Hepatocyte (in vitro differentiated cells): ENCODE measurements around the gene C2orf81. TPM values are rescaled to one million over a fixed set of nuclear protein-coding genes. Genes with fewer than 3 reads are reported as not detected.

Source experiments
- DNase-seq: peaks from one replicate; pipeline ENCODE4 v3.0.0-alpha.2; 2016; ENCODE audit warnings: low spot score
- H2AFZ ChIP-seq: fragments of 200-600 bp; sonication (generic); 2 replicates; pipeline ENCODE4 v1.6.0; 2016; ENCODE audit warnings: antibody characterized with exemption, mild to moderate bottlenecking
- H3K27ac ChIP-seq: fragments of 200-600 bp; sonication (generic); 2 replicates; pipeline ENCODE4 v1.5.1; 2016; ENCODE audit warnings: mild to moderate bottlenecking
- H3K27me3 ChIP-seq: fragments of 200-600 bp; sonication (generic); 2 replicates; pipeline ENCODE4 v1.6.1; 2016
- H3K36me3 ChIP-seq: fragments of 200-600 bp; sonication (generic); replicated peaks from 2 replicates; pipeline ENCODE4 v1.5.1; 2016; ENCODE audit warnings: low read depth; ENCODE audit not compliant: insufficient read depth
- H3K4me1 ChIP-seq: fragments of 200-600 bp; sonication (generic); 2 replicates; pipeline ENCODE4 v1.5.1; 2016; ENCODE audit warnings: mild to moderate bottlenecking, moderate library complexity; ENCODE audit not compliant: insufficient read depth
- H3K4me2 ChIP-seq: fragments of 200-600 bp; sonication (generic); 2 replicates; pipeline ENCODE4 v1.6.0; 2016
- H3K4me3 ChIP-seq: fragments of 200-600 bp; sonication (generic); 2 replicates; pipeline ENCODE4 v1.5.1; 2016; ENCODE audit warnings: mild to moderate bottlenecking
- H3K79me2 ChIP-seq: fragments of 200-600 bp; sonication (generic); 2 replicates; pipeline ENCODE4 v1.6.0; 2017; ENCODE audit warnings: mild to moderate bottlenecking
- H3K9me2 ChIP-seq: fragments of 200-600 bp; sonication (generic); replicated peaks from 2 replicates; pipeline ENCODE4 v1.6.0; 2017; ENCODE audit warnings: mild to moderate bottlenecking; ENCODE audit not compliant: insufficient read depth
- H3K9me3 ChIP-seq: fragments of 200-600 bp; sonication (generic); 2 replicates; pipeline ENCODE4 v1.5.1; 2016; ENCODE audit warnings: low read depth, mild to moderate bottlenecking
- H4K20me1 ChIP-seq: fragments of 200-600 bp; sonication (generic); 2 replicates; pipeline ENCODE4 v1.6.0; 2016; ENCODE audit warnings: mild to moderate bottlenecking; ENCODE audit not compliant: insufficient read depth, poor library complexity, severe bottlenecking
- CTCF ChIP-seq: fragments of 200-600 bp; sonication (generic); IDR thresholded peaks from 2 replicates; pipeline ENCODE4 v1.5.1; 2016; ENCODE audit warnings: antibody characterized with exemption, mild to moderate bottlenecking; ENCODE audit not compliant: poor library complexity
- EZH2 ChIP-seq: fragments of 200-600 bp; sonication (generic); IDR thresholded peaks from 2 replicates; pipeline ENCODE4 v1.6.1; 2016; ENCODE audit warnings: antibody characterized with exemption, mild to moderate bottlenecking, borderline replicate concordance
- EZH2phosphoT487 ChIP-seq: fragments of 200-600 bp; sonication (generic); IDR thresholded peaks from one replicate; pipeline ENCODE4 v1.6.1; 2018; ENCODE audit warnings: antibody characterized with exemption, mild to moderate bottlenecking, low read depth, moderate library complexity; ENCODE audit not compliant: unreplicated experiment, severe bottlenecking
- WGBS: methylation state at CpG from one replicate; pipeline ENCODE4 v1.1.6; 2016; ENCODE audit warnings: low lambda C conversion rate; ENCODE audit errors: missing lambda C conversion rate; 5-methylcytosine and 5-hydroxymethylcytosine counted together
- polyA plus RNA-seq: library from polyadenylated mRNA; unstranded; fragments of >200 nt; fragmentation: Nextera tagmentation; extraction: Ambion mirVana; gene quantifications from 2 replicates; pipeline ENCODE4 v1.2.1, GENCODE V29; 2016
- total RNA-seq: library from RNA; depleted of rRNA; stranded (reverse); fragments of >200 nt; gene quantifications from 2 replicates; pipeline ENCODE4 v1.2.3, GENCODE V29; 2014

The C2orf81 gene
- total and polyA plus RNA-seq, 2 experiments from 2014 or later = 0.37 to 0.76 TPM

GRCh38 chr2:74372674-74373073, 48.7 kb downstream of the C2orf81 start:
- Histone ChIP-seq H4K20me1 (peaks cover 3% of the 10 kb centered on the region), H3K4me3 (no peak overlapping the region), H3K27me3 (no peaks in the 10 kb centered on the region), H3K36me3 (no peaks in the 10 kb centered on the region), H3K9me3 (no peaks in the 10 kb centered on the region), H2AFZ (no peak overlapping the region), H3K79me2 (peaks cover 21% of the 10 kb centered on the region), H3K4me2 (no peak overlapping the region), H3K4me1 (no peaks in the 10 kb centered on the region), H3K9me2 (no peaks in the 10 kb centered on the region), H3K27ac (no peak overlapping the region)
- TF ChIP-seq EZH2phosphoT487 = no peak
- no peak for TF ChIP-seq EZH2
- no peak for TF ChIP-seq CTCF
- no peak for DNase-seq
- 95% methylated on average over 6 of the region's 6 CpGs for WGBS

- Histone ChIP-seq H2AFZ (no peak overlapping the region), H3K4me1 (no peaks in the 10 kb centered on the region), H4K20me1 (no peaks in the 10 kb centered on the region), H3K36me3 (no peaks in the 10 kb centered on the region), H3K9me2 (no peaks in the 10 kb centered on the region), H3K9me3 (no peaks in the 10 kb centered on the region), H3K27ac (no peak overlapping the region), H3K79me2 (peaks cover 21% of the 10 kb centered on the region), H3K4me2 (no peak overlapping the region), H3K27me3 (no peaks in the 10 kb centered on the region), H3K4me3 (no peak overlapping the region)
- TF ChIP-seq EZH2 (no peak), EZH2phosphoT487 (no peak), CTCF (no peak)
- 97% methylated on average over 9 of the region's 9 CpGs for WGBS
- DNase-seq = no peak
Measured at GRCh38 chr2:74371421-74371820, 50.0 kb downstream of the C2orf81 start.

GRCh38 chr2:74369976-74370375, 51.4 kb downstream of the C2orf81 start:
- H3K4me2 ChIP-seq = no peak overlapping the region
- H3K4me3 ChIP-seq = no peak overlapping the region
- TF ChIP-seq EZH2 (no peak), CTCF (no peak), EZH2phosphoT487 (no peak)
- peaks cover 14% of the 10 kb centered on the region for H3K79me2 ChIP-seq
- H2AFZ ChIP-seq = no peak overlapping the region
- no peaks in the 10 kb centered on the region for H4K20me1 ChIP-seq
- 97% methylated on average over 7 of the region's 7 CpGs for WGBS
- H3K36me3 ChIP-seq = no peaks in the 10 kb centered on the region
- H3K9me3 ChIP-seq = no peaks in the 10 kb centered on the region
- H3K9me2 ChIP-seq = no peaks in the 10 kb centered on the region
- no peak overlapping the region for H3K27ac ChIP-seq
- no peak for DNase-seq
- H3K27me3 ChIP-seq = no peaks in the 10 kb centered on the region
- no peaks in the 10 kb centered on the region for H3K4me1 ChIP-seq

GRCh38 chr2:74368499-74368898, 52.9 kb downstream of the C2orf81 start:
- Histone ChIP-seq H3K4me1 (no peaks in the 10 kb centered on the region), H3K36me3 (no peaks in the 10 kb centered on the region), H4K20me1 (no peaks in the 10 kb centered on the region), H3K9me2 (no peaks in the 10 kb centered on the region), H3K27me3 (no peaks in the 10 kb centered on the region), H3K9me3 (no peaks in the 10 kb centered on the region), H3K27ac (no peak overlapping the region), H3K79me2 (peaks cover 13% of the 10 kb centered on the region), H2AFZ (no peak overlapping the region), H3K4me2 (no peak overlapping the region), H3K4me3 (no peak overlapping the region)
- WGBS = 96% methylated on average over 5 of the region's 5 CpGs
- DNase-seq = no peak
- TF ChIP-seq CTCF (no peak), EZH2phosphoT487 (no peak), EZH2 (no peak)
